ENCODE results near the gene CYP8B1. TPM values are rescaled to one million over a fixed set of nuclear protein-coding genes. Genes with fewer than 3 reads are reported as not detected.

Gene CYP8B1
- total and polyA plus RNA-seq, 8 donors, result 0.10 TPM; not detected in 7

DNA sequence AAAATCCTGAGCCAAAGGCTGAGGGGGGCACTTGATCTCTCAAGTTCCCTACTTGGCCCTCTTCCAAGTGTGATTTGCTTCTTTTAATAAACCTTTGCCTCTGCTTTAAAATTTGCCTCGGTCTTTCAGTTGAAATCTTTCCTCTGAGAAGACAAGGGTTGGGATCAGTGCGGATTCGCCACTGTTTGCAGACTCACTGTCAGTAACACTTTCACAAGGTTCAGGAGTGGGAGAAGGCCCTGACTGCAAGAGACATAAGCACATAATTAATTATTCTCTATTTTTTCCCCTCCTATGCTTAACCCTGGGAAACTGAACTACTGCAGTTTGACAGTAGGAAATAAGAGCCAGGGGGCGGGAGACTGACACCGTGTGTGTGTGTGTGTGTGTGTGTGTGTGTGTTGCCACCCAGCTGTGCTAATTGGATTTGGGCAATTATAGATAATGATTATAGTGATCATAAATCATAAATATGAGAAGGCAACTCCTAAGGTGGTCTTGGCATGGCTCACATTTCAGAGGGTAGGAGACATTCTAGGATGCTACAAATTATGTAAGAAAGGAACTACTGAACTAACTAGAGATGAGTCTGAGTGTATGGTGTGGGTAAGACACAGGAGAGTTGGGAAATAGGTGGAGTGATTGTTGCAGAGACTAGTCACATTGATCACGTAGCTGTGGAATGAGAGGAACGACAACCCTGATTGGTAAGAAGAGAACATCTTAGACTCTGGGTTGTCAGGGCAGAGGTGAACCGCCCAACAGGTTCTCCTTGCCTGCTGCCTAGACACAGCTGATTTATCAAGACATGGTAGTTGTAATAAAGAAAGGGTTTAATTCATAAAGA lies 24.8 kb upstream of the CYP8B1 start:
- Histone ChIP-seq H3K4me1 (peaks cover 0 to 4% (median 1%) of the 10 kb centered on the region in 4 donors), H3K9me3 (no peaks in the 10 kb centered on the region), H3K27ac (no peak overlapping the region), H3K36me3 (no peaks in the 10 kb centered on the region), H3K27me3 (no peaks in the 10 kb centered on the region), H3K4me3 (no peak overlapping the region)
- no peak for DNase-seq
- intact Hi-C loops (cut with DNase I; ENCODE audit: low total_unique reads), result no loop called here
- WGBS, 5 donors, result 73 to 82% (median 80%) methylated on average over 8 of the region's 8 CpGs
- TF ChIP-seq EP300 (IDR thresholded peaks at IDR 0.05), result no peak
- TF ChIP-seq POLR2A (IDR thresholded peaks at IDR 0.05), result no peak
- TF ChIP-seq POLR2AphosphoS5 (IDR thresholded peaks at IDR 0.05), result no peak
- TF ChIP-seq, protein P1, sequence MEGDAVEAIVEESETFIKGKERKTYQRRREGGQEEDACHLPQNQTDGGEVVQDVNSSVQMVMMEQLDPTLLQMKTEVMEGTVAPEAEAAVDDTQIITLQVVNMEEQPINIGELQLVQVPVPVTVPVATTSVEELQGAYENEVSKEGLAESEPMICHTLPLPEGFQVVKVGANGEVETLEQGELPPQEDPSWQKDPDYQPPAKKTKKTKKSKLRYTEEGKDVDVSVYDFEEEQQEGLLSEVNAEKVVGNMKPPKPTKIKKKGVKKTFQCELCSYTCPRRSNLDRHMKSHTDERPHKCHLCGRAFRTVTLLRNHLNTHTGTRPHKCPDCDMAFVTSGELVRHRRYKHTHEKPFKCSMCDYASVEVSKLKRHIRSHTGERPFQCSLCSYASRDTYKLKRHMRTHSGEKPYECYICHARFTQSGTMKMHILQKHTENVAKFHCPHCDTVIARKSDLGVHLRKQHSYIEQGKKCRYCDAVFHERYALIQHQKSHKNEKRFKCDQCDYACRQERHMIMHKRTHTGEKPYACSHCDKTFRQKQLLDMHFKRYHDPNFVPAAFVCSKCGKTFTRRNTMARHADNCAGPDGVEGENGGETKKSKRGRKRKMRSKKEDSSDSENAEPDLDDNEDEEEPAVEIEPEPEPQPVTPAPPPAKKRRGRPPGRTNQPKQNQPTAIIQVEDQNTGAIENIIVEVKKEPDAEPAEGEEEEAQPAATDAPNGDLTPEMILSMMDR (IDR thresholded peaks at IDR 0.05), result no peak

- no peak for TF ChIP-seq POLR2AphosphoS5 (IDR thresholded peaks at IDR 0.05)
- no peak for TF ChIP-seq EP300 (IDR thresholded peaks at IDR 0.05)
- TF ChIP-seq POLR2A (IDR thresholded peaks at IDR 0.05), result no peak
- TF ChIP-seq, protein P1 (IDR thresholded peaks at IDR 0.05), result no peak
- DNase-seq, result no peak
- no peaks in the 10 kb centered on the region for H3K27me3 ChIP-seq
- no peak overlapping the region for H3K4me3 ChIP-seq
- H3K9me3 ChIP-seq, result no peaks in the 10 kb centered on the region
- H3K4me1 ChIP-seq, result peaks cover 0 to 3% (median 0%) of the 10 kb centered on the region in 4 donors
- intact Hi-C loops (cut with DNase I; ENCODE audit: low total_unique reads), result no loop called here
- no peak overlapping the region for H3K27ac ChIP-seq
- no peaks in the 10 kb centered on the region for H3K36me3 ChIP-seq
Observed at GRCh38 chr3:42898896-42899675, 23.4 kb upstream of the CYP8B1 start.

DNA sequence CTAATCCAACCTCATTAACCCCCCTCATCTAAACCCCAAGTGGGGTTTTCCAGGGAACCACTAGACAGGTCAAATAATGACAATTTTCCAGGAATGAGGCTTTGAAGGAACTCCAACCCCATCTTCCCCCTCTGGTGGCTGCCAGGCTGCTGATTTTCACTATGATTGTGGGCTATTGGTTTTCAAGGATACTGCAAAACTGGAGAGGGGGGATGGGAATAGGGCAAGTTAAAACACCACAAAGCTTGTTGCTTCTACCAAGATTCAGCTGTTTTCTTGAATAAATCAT lies 19.8 kb upstream of the CYP8B1 start:
- no peaks in the 10 kb centered on the region for H3K9me3 ChIP-seq
- H3K27me3 ChIP-seq, result no peaks in the 10 kb centered on the region
- intact Hi-C loops (cut with DNase I; ENCODE audit: low total_unique reads), result no loop called here
- H3K4me1 ChIP-seq, result peaks cover 0 to 5% (median 0%) of the 10 kb centered on the region in 4 donors
- no peak for DNase-seq
- TF ChIP-seq POLR2AphosphoS5 (IDR thresholded peaks at IDR 0.05), result no peak
- no peak for TF ChIP-seq EP300 (IDR thresholded peaks at IDR 0.05)
- TF ChIP-seq POLR2A (IDR thresholded peaks at IDR 0.05), result no peak
- TF ChIP-seq, protein P1 (IDR thresholded peaks at IDR 0.05), result no peak
- H3K27ac ChIP-seq, result no peak overlapping the region
- H3K4me3 ChIP-seq, result no peak overlapping the region
- H3K36me3 ChIP-seq, result no peaks in the 10 kb centered on the region

DNA sequence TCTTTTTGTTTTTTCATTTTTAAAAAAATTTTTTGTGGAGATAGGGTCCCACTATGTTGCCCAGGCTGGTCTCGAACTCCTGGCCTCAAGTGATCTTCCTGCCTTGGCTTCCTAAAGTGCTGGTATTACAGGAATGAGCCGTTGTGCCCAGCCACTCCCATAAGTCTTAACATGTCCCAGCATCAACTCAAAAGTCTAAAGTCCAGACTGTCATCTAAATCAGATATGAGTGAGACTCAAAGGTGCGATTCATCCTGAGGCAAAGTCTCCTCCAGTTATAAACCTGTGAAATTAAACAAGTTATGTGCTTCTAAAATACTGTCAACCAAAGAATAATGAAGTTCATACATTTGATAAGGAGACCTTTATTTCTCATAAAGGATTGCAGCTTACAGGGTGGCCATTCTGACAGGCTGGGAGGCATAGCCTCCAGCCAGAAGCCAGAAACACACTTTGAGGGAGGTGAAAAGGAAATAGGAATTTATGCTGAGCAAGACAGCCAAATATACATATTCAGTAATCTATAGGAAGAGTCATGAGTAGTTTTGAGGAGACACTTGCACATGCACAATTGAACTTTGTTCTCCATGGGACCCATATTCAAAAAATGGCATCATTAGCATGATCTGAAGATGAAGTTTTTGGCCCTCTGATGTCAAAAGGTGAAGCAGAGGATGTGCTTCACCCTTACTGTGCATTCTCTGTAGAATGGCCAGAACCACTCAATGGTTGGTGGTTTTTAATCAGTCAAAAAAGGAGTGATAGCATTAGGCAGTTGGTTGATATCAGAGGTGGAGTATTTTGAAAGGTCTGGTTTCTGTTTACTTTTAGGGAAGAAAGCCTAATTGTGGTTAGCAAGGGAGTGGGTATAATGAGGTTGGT lies 19.3 kb upstream of the CYP8B1 start:
- no peaks in the 10 kb centered on the region for H3K36me3 ChIP-seq
- peak in 1 of 2 donors; percentile 10 for DNase-seq
- WGBS, 5 donors, result 39 to 58% (median 50%) methylated on average over 3 of the region's 3 CpGs
- no peak overlapping the region for H3K4me3 ChIP-seq
- TF ChIP-seq POLR2AphosphoS5 (IDR thresholded peaks at IDR 0.05) (peak in 1 of 3 donors; percentile 19), EP300 (IDR thresholded peaks at IDR 0.05) (no peak)
- no peaks in the 10 kb centered on the region for H3K9me3 ChIP-seq
- intact Hi-C loops (cut with DNase I; ENCODE audit: low total_unique reads), result no loop called here
- H3K27ac ChIP-seq, result peak overlapping the region in 1 of 5 donors; percentile 18
- peaks cover 0 to 5% (median 2%) of the 10 kb centered on the region in 4 donors for H3K4me1 ChIP-seq
- no peaks in the 10 kb centered on the region for H3K27me3 ChIP-seq

Measured in stomach (tissue), 9 donors.